HFFc6 (cell line): ENCODE measurements around the gene WBP11. TPM values are rescaled to one million over a fixed set of nuclear protein-coding genes. Genes with fewer than 3 reads are reported as not detected.

Experiments
- DNase-seq: peaks from one replicate; pipeline ENCODE4 v3.0.0-alpha.2; 2018
- H3K27ac Mint-ChIP-seq: 2 replicates; pipeline ENCODE4 v1.8.0; 2020; ENCODE audit warnings: mild to moderate bottlenecking, mixed read lengths
- H3K27me3 Mint-ChIP-seq: 2 replicates; pipeline ENCODE4 v1.8.0; 2021; ENCODE audit warnings: mild to moderate bottlenecking, moderate library complexity, mixed read lengths; ENCODE audit not compliant: insufficient read depth
- H3K36me3 Mint-ChIP-seq: 2 replicates; pipeline ENCODE4 v1.8.0; 2021; ENCODE audit warnings: low read depth, mixed read lengths
- H3K4me1 Mint-ChIP-seq: 2 replicates; pipeline ENCODE4 v1.8.0; 2020; ENCODE audit warnings: low read depth, mixed read lengths
- H3K4me3 Mint-ChIP-seq: 2 replicates; pipeline ENCODE4 v1.8.0; 2020; ENCODE audit warnings: mild to moderate bottlenecking, moderate library complexity, mixed read lengths
- H3K9me3 Mint-ChIP-seq: 2 replicates; pipeline ENCODE4 v1.8.0; 2020; ENCODE audit warnings: mild to moderate bottlenecking, mixed read lengths
- CTCF ChIP-seq: fragments of 200-600 bp; sonication (generic); IDR thresholded peaks from 2 replicates; pipeline ENCODE4 v1.5.0; 2021; ENCODE audit warnings: antibody characterized with exemption, mild to moderate bottlenecking
- total RNA-seq, 6 experiments: library from RNA; stranded (reverse); fragmentation: NEBNext Ultra II Directional; extraction: Animal tissue kit (Norgen Biotek cat#: 25700); gene quantifications; 2 replicates in 1 of 6; 3 replicates in 5 of 6; pipeline ENCODE4 v1.2.3, GENCODE V29; 2021

WBP11 gene
- total RNA-seq, 6 experiments from 2014 or later = 50.5 to 69.0 (median 60.8) TPM

DNA sequence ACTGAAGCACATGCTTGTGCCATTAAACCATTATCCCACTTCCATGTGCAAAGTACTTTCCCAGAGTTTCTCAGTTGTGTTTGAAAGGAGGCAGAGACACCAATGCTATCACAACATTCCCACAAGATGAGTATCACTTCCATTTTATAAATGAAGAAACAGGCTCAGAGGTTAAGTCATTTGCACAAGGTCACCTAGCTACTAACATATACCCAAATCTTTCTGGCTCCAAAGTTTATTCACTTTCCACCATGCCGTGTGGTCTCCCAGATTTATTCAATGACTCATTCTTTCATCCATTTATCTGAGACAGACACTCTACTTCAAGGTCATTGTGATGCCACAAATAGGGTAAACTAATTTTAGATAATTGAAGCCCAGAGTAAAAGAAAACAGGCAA lies 30.7 kb upstream of the WBP11 start:
- Mint-ChIP-seq H3K4me3 (no peak overlapping the region), H3K9me3 (no peaks in the 10 kb centered on the region), H3K27me3 (no peaks in the 10 kb centered on the region), H3K27ac (no peak overlapping the region), H3K4me1 (peaks cover 45% of the 10 kb centered on the region), H3K36me3 (no peaks in the 10 kb centered on the region)
- TF ChIP-seq CTCF = no peak
- DNase-seq = no peak

- no peaks in the 10 kb centered on the region for H3K36me3 Mint-ChIP-seq
Observed at GRCh38 chr12:14833336-14833735, 30.1 kb upstream of the WBP11 start.

DNA sequence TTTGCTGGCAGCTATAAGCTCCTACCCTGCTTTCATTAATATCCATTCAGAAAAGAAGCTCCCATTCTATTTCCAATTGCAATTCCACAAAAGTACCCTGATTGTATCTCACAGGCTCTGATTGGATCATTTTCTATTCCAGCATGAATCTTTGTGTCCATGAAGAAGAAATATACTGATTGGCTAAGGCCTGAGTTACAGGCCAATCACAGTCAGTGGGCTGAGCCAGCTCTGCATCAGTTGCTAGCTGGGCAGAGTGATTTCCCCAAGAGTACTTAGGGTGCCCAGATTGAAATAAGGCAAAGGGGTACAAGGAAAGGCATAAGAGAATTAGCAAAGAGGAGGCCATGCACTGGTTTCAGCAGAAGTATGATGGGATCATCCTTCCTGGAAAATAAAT lies 25.6 kb upstream of the WBP11 start:
- H3K27ac Mint-ChIP-seq = no peak overlapping the region
- no peaks in the 10 kb centered on the region for H3K27me3 Mint-ChIP-seq
- TF ChIP-seq CTCF = no peak
- no peaks in the 10 kb centered on the region for H3K9me3 Mint-ChIP-seq
- H3K4me3 Mint-ChIP-seq = no peak overlapping the region
- H3K36me3 Mint-ChIP-seq = no peaks in the 10 kb centered on the region
- no peak for DNase-seq
- H3K4me1 Mint-ChIP-seq = peaks cover 21% of the 10 kb centered on the region

More at GRCh38 chr12:14833336-14833735, 30.1 kb upstream of the WBP11 start:
- no peak for TF ChIP-seq CTCF
- no peaks in the 10 kb centered on the region for H3K27me3 Mint-ChIP-seq
- no peaks in the 10 kb centered on the region for H3K9me3 Mint-ChIP-seq
- no peak overlapping the region for H3K4me3 Mint-ChIP-seq
- peaks cover 45% of the 10 kb centered on the region for H3K4me1 Mint-ChIP-seq
- DNase-seq = no peak
- H3K27ac Mint-ChIP-seq = no peak overlapping the region

DNA sequence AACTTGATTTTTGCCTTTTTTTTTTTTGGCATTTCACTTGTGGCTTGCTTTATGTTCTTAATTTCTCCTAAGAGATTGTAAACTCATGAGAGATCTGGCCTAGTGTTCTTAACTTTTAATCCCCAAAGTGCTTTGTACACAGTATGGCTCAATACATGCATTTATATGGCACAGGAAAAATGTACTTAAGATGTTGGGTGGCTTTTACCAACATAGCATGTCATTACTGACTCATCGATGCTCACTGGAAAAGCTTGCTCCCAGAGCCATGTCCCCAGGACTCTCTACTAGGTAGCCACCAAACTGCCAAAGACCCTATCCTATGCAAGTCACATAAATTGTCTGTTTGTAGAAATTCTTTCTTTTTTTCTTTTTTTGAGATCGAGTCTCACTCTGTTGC lies 23.8 kb upstream of the WBP11 start:
- Mint-ChIP-seq H3K9me3 (no peaks in the 10 kb centered on the region), H3K36me3 (no peaks in the 10 kb centered on the region), H3K4me3 (no peak overlapping the region), H3K27me3 (no peaks in the 10 kb centered on the region), H3K4me1 (peaks cover 16% of the 10 kb centered on the region), H3K27ac (no peak overlapping the region)
- no peak for DNase-seq
- TF ChIP-seq CTCF = no peak

DNA sequence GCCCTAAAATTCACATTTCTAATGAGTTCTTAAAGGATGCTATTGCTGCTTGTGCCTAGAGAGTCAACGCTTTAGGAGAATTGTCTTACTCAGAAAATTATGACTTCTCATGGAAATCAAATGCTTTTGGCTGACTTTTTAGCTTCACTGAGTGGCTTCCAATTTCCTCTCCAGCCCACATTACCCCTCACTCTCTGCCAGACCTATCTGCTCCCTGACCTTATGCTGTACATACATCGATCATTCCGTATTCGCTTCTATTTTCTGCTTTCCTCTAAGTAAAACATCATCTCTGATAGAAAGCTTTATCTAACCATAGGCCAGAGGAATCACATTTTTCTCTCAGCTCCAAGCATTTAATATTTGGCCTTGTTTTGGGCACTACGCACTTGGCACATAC lies 23.2 kb upstream of the WBP11 start:
- Mint-ChIP-seq H3K27ac (no peak overlapping the region), H3K36me3 (no peaks in the 10 kb centered on the region), H3K27me3 (no peaks in the 10 kb centered on the region), H3K4me3 (no peak overlapping the region), H3K4me1 (peaks cover 16% of the 10 kb centered on the region), H3K9me3 (no peaks in the 10 kb centered on the region)
- no peak for TF ChIP-seq CTCF
- DNase-seq = no peak

DNA sequence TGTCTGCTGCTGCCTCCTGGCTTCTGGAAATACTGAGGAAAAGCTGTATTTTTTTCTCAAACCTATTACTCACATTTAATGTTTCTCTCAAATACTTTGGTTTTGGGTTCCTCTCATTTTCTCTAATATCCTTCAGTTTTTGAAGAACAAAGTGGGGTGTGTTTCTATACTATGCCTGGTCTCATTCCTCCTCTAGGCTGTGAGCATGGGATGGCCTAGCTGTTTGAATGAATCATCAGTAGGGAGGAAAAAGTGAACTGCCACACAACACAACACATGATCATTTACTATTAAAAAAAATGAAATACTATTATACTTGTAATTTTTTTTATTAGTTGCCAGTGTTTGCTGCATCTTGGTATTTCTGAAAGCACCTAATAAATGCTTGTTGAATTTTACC lies 22.0 kb upstream of the WBP11 start:
- Mint-ChIP-seq H3K4me1 (peaks cover 16% of the 10 kb centered on the region), H3K9me3 (no peaks in the 10 kb centered on the region), H3K27me3 (peaks cover 5% of the 10 kb centered on the region; the same call in 1 of the 2 replicates), H3K36me3 (no peaks in the 10 kb centered on the region), H3K27ac (no peak overlapping the region), H3K4me3 (no peak overlapping the region)
- no peak for DNase-seq
- TF ChIP-seq CTCF = no peak
